GM23338 (cell line): Measurements from ENCODE around the gene GPD1L. TPM values are rescaled to one million over a fixed set of nuclear protein-coding genes. Genes with fewer than 3 reads are reported as not detected.
A peak's percentile ranks its signal among the peaks of the same experiment; 100 is the strongest.

Experiments used
- ATAC-seq: fragments of 200-7000 bp; cut with Tn5 transposase; 3 replicates; pipeline ENCODE4 v1.9.1; 2020
- DNase-seq: peaks from one replicate; pipeline ENCODE4 v3.0.0-alpha.2; 2015; ENCODE audit warnings: low spot score
- H2AFZ ChIP-seq: fragments of 200-600 bp; sonication (generic); 2 replicates; pipeline ENCODE4 v1.8.0; 2016; ENCODE audit warnings: antibody characterized with exemption, mild to moderate bottlenecking, moderate library complexity
- H3F3A ChIP-seq: fragments of 200-600 bp; sonication (generic); replicated peaks from 2 replicates; pipeline ENCODE4 v1.8.0; 2017; ENCODE audit warnings: antibody characterized with exemption, mixed run types, low read depth
- H3K27ac ChIP-seq: fragments of 200-600 bp; sonication (generic); 2 replicates; pipeline ENCODE4 v1.6.1; 2016; ENCODE audit warnings: low read depth
- H3K27me3 ChIP-seq: fragments of 200-600 bp; sonication (generic); 2 replicates; pipeline ENCODE4 v1.8.0; 2016; ENCODE audit warnings: mild to moderate bottlenecking, mixed run types, moderate library complexity; ENCODE audit not compliant: insufficient read depth
- H3K36me3 ChIP-seq: fragments of 200-600 bp; sonication (generic); 2 replicates; pipeline ENCODE4 v1.8.0; 2016; ENCODE audit warnings: mild to moderate bottlenecking; ENCODE audit not compliant: insufficient read depth
- H3K4me1 ChIP-seq: fragments of 200-600 bp; sonication (generic); 2 replicates; pipeline ENCODE4 v1.8.0; 2016; ENCODE audit warnings: mild to moderate bottlenecking, moderate library complexity; ENCODE audit not compliant: insufficient read depth
- H3K4me2 ChIP-seq: fragments of 200-600 bp; sonication (generic); 2 replicates; pipeline ENCODE4 v1.7.1; 2017; ENCODE audit warnings: mixed run types
- H3K4me3 ChIP-seq: fragments of 200-600 bp; sonication (generic); 2 replicates; pipeline ENCODE4 v1.6.1; 2016; ENCODE audit warnings: mixed run types
- H3K79me2 ChIP-seq: fragments of 200-600 bp; sonication (generic); replicated peaks from 2 replicates; pipeline ENCODE4 v1.8.0; 2017; ENCODE audit warnings: mild to moderate bottlenecking; ENCODE audit not compliant: insufficient read depth
- H3K9me2 ChIP-seq: fragments of 200-600 bp; sonication (generic); 2 replicates; pipeline ENCODE4 v1.8.0; 2017; ENCODE audit not compliant: insufficient read depth
- H4K20me1 ChIP-seq: fragments of 200-600 bp; sonication (generic); replicated peaks from 2 replicates; pipeline ENCODE4 v1.8.0; 2017; ENCODE audit warnings: mild to moderate bottlenecking; ENCODE audit not compliant: insufficient read depth
- H3K27ac Mint-ChIP-seq: 2 replicates; pipeline ENCODE4 v1.8.0; 2020; ENCODE audit warnings: inconsistent platforms, mild to moderate bottlenecking, moderate library complexity, mixed read lengths
- H3K27me3 Mint-ChIP-seq: 3 replicates; pipeline ENCODE4 v1.8.0; 2022; ENCODE audit warnings: low read depth, mild to moderate bottlenecking, moderate library complexity, mixed read lengths, inconsistent platforms; ENCODE audit not compliant: insufficient read depth, poor library complexity
- H3K36me3 Mint-ChIP-seq: 3 replicates; pipeline ENCODE4 v1.8.0; 2021; ENCODE audit warnings: low read depth, mild to moderate bottlenecking, inconsistent platforms, moderate library complexity, mixed read lengths
- H3K4me1 Mint-ChIP-seq: 3 replicates; pipeline ENCODE4 v1.8.0; 2020; ENCODE audit warnings: mild to moderate bottlenecking, inconsistent platforms, mixed read lengths
- H3K4me3 Mint-ChIP-seq: 3 replicates; pipeline ENCODE4 v1.8.0; 2021; ENCODE audit warnings: moderate library complexity, mild to moderate bottlenecking, inconsistent platforms, mixed read lengths
- H3K9me3 Mint-ChIP-seq: 3 replicates; pipeline ENCODE4 v1.8.0; 2020; ENCODE audit warnings: moderate library complexity, mild to moderate bottlenecking, inconsistent platforms, mixed read lengths
- CREB1 ChIP-seq: fragments of 250-450 bp; sonication (Bioruptor Pico); IDR thresholded peaks from 2 replicates; pipeline ENCODE4 v1.5.0; 2020; ENCODE audit warnings: low read depth, mild to moderate bottlenecking, moderate library complexity
- EZH2 ChIP-seq: fragments of 200-600 bp; sonication (generic); IDR thresholded peaks from one replicate; pipeline ENCODE4 v1.8.0; 2017; ENCODE audit warnings: antibody characterized with exemption, mild to moderate bottlenecking, low read depth; ENCODE audit not compliant: unreplicated experiment
- EZH2phosphoT487 ChIP-seq: fragments of 200-600 bp; sonication (generic); IDR thresholded peaks from one replicate; pipeline ENCODE4 v1.8.1; 2018; ENCODE audit warnings: antibody characterized with exemption; ENCODE audit not compliant: unreplicated experiment
- JUNB ChIP-seq: IDR thresholded peaks from one replicate; pipeline ENCODE4 v1.6.1; 2016; ENCODE audit warnings: antibody characterized with exemption; ENCODE audit not compliant: unreplicated experiment
- NANOG ChIP-seq: IDR thresholded peaks from 2 replicates; pipeline ENCODE4 v1.6.1; 2016; ENCODE audit warnings: antibody characterized with exemption, borderline replicate concordance
- POLR2AphosphoS5 ChIP-seq: IDR thresholded peaks from 2 replicates; pipeline ENCODE4 v1.6.1; 2016; ENCODE audit warnings: antibody characterized with exemption, low read depth
- STAT1 ChIP-seq: IDR thresholded peaks from one replicate; pipeline ENCODE4 v1.6.1; 2016; ENCODE audit warnings: antibody characterized with exemption; ENCODE audit not compliant: unreplicated experiment
- ZNF114 ChIP-seq: fragments of 250-450 bp; sonication (Bioruptor Pico); IDR thresholded peaks from 2 replicates; pipeline ENCODE4 v1.5.0; 2020; ENCODE audit warnings: mild to moderate bottlenecking, moderate library complexity
- ZNF331 ChIP-seq: fragments of 250-450 bp; sonication (Bioruptor Pico); IDR thresholded peaks from 2 replicates; pipeline ENCODE4 v1.5.0; 2020; ENCODE audit warnings: low read depth, mild to moderate bottlenecking, moderate library complexity
- polyA plus RNA-seq: library from polyadenylated mRNA; unstranded; fragments of >200 nt; fragmentation: Nextera tagmentation; extraction: Ambion mirVana; gene quantifications from 2 replicates; pipeline ENCODE4 v1.2.1, GENCODE V29; 2016
- total RNA-seq: library from RNA; depleted of rRNA; stranded (reverse); fragments of >200 nt; shearing (Covaris generic); gene quantifications from 2 replicates; pipeline ENCODE4 v1.2.3, GENCODE V29; 2014
- TF ChIP-seq, protein P1 (sequence below), 2 experiments: fragments of 200-600 bp in 1 of 2; sonication (generic) in 1 of 2; conservative IDR thresholded peaks; 2 replicates each; pipeline versions ENCODE4 v1.5.1 to v1.6.1; 2016 to 2017; ENCODE audit warnings: antibody characterized with exemption in 2 of 2, low read depth in 2 of 2, mild to moderate bottlenecking in 2 of 2, moderate library complexity in 1 of 2
- TF ChIP-seq, protein P2 (sequence below): IDR thresholded peaks from one replicate; pipeline ENCODE4 v1.6.1; 2018; ENCODE audit warnings: antibody characterized with exemption; ENCODE audit not compliant: unreplicated experiment
- TF ChIP-seq, protein P3 (sequence below): fragments of 250-450 bp; sonication (Bioruptor Pico); IDR thresholded peaks from 2 replicates; pipeline ENCODE4 v1.5.0; 2020; ENCODE audit warnings: mild to moderate bottlenecking, moderate library complexity
- TF ChIP-seq, protein P4 (sequence below): IDR thresholded peaks from 2 replicates; pipeline ENCODE4 v1.6.1; 2016; ENCODE audit warnings: antibody characterized with exemption

GPD1L gene
- total and polyA plus RNA-seq, 2 experiments from 2014 or later: 2.0 to 6.4 TPM

DNA sequence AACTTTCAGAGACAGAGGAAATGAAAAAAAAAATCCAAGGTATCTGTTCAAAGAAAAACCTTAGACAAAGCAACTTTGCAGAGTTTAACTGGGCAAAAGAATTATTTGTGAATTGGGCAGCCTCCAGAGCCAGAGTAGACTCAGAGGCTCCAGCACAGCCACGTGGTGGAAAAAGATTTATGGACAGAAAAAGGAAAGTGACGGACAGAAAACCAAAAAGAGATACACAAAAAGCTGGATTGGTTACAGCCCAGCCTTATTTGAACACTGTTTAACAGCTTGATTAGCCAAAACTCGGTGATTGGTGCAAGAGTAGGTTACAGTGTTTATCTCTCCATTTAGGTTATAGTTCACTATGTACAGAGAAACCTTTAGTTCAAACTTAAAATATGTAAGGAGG lies 23.7 kb upstream of the GPD1L start:
- Histone ChIP-seq H2AFZ (peak overlapping the region; percentile 70; the same call in 1 of the 2 replicates), H4K20me1 (no peaks in the 10 kb centered on the region), H3K4me2 (no peak overlapping the region), H3K27ac (no peak overlapping the region), H3K4me3 (no peak overlapping the region), H3K79me2 (no peaks in the 10 kb centered on the region), H3K27me3 (no peaks in the 10 kb centered on the region), H3K36me3 (no peaks in the 10 kb centered on the region), H3K9me2 (no peaks in the 10 kb centered on the region; the same call in 1 of the 2 replicates), H3K4me1 (peaks cover 3% of the 10 kb centered on the region; the same call in 1 of the 2 replicates), H3F3A (no peaks in the 10 kb centered on the region)
- H3K27ac Mint-ChIP-seq: no peak overlapping the region
- ATAC-seq (no peak), DNase-seq (no peak)
- no peak for TF ChIP-seq EZH2phosphoT487
- TF ChIP-seq ZNF331 (CRISPR knock-in tag): no peak
- TF ChIP-seq NANOG: no peak
- TF ChIP-seq JUNB: no peak
- no peak for TF ChIP-seq POLR2AphosphoS5
- TF ChIP-seq, protein P1, sequence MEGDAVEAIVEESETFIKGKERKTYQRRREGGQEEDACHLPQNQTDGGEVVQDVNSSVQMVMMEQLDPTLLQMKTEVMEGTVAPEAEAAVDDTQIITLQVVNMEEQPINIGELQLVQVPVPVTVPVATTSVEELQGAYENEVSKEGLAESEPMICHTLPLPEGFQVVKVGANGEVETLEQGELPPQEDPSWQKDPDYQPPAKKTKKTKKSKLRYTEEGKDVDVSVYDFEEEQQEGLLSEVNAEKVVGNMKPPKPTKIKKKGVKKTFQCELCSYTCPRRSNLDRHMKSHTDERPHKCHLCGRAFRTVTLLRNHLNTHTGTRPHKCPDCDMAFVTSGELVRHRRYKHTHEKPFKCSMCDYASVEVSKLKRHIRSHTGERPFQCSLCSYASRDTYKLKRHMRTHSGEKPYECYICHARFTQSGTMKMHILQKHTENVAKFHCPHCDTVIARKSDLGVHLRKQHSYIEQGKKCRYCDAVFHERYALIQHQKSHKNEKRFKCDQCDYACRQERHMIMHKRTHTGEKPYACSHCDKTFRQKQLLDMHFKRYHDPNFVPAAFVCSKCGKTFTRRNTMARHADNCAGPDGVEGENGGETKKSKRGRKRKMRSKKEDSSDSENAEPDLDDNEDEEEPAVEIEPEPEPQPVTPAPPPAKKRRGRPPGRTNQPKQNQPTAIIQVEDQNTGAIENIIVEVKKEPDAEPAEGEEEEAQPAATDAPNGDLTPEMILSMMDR (conservative IDR thresholded peaks at IDR 0.05; ENCODE audit: low read depth in 2 of 2): no peak
- TF ChIP-seq, protein P2, sequence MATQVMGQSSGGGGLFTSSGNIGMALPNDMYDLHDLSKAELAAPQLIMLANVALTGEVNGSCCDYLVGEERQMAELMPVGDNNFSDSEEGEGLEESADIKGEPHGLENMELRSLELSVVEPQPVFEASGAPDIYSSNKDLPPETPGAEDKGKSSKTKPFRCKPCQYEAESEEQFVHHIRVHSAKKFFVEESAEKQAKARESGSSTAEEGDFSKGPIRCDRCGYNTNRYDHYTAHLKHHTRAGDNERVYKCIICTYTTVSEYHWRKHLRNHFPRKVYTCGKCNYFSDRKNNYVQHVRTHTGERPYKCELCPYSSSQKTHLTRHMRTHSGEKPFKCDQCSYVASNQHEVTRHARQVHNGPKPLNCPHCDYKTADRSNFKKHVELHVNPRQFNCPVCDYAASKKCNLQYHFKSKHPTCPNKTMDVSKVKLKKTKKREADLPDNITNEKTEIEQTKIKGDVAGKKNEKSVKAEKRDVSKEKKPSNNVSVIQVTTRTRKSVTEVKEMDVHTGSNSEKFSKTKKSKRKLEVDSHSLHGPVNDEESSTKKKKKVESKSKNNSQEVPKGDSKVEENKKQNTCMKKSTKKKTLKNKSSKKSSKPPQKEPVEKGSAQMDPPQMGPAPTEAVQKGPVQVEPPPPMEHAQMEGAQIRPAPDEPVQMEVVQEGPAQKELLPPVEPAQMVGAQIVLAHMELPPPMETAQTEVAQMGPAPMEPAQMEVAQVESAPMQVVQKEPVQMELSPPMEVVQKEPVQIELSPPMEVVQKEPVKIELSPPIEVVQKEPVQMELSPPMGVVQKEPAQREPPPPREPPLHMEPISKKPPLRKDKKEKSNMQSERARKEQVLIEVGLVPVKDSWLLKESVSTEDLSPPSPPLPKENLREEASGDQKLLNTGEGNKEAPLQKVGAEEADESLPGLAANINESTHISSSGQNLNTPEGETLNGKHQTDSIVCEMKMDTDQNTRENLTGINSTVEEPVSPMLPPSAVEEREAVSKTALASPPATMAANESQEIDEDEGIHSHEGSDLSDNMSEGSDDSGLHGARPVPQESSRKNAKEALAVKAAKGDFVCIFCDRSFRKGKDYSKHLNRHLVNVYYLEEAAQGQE: no peak
- no peak for TF ChIP-seq STAT1
- TF ChIP-seq, protein P3, sequence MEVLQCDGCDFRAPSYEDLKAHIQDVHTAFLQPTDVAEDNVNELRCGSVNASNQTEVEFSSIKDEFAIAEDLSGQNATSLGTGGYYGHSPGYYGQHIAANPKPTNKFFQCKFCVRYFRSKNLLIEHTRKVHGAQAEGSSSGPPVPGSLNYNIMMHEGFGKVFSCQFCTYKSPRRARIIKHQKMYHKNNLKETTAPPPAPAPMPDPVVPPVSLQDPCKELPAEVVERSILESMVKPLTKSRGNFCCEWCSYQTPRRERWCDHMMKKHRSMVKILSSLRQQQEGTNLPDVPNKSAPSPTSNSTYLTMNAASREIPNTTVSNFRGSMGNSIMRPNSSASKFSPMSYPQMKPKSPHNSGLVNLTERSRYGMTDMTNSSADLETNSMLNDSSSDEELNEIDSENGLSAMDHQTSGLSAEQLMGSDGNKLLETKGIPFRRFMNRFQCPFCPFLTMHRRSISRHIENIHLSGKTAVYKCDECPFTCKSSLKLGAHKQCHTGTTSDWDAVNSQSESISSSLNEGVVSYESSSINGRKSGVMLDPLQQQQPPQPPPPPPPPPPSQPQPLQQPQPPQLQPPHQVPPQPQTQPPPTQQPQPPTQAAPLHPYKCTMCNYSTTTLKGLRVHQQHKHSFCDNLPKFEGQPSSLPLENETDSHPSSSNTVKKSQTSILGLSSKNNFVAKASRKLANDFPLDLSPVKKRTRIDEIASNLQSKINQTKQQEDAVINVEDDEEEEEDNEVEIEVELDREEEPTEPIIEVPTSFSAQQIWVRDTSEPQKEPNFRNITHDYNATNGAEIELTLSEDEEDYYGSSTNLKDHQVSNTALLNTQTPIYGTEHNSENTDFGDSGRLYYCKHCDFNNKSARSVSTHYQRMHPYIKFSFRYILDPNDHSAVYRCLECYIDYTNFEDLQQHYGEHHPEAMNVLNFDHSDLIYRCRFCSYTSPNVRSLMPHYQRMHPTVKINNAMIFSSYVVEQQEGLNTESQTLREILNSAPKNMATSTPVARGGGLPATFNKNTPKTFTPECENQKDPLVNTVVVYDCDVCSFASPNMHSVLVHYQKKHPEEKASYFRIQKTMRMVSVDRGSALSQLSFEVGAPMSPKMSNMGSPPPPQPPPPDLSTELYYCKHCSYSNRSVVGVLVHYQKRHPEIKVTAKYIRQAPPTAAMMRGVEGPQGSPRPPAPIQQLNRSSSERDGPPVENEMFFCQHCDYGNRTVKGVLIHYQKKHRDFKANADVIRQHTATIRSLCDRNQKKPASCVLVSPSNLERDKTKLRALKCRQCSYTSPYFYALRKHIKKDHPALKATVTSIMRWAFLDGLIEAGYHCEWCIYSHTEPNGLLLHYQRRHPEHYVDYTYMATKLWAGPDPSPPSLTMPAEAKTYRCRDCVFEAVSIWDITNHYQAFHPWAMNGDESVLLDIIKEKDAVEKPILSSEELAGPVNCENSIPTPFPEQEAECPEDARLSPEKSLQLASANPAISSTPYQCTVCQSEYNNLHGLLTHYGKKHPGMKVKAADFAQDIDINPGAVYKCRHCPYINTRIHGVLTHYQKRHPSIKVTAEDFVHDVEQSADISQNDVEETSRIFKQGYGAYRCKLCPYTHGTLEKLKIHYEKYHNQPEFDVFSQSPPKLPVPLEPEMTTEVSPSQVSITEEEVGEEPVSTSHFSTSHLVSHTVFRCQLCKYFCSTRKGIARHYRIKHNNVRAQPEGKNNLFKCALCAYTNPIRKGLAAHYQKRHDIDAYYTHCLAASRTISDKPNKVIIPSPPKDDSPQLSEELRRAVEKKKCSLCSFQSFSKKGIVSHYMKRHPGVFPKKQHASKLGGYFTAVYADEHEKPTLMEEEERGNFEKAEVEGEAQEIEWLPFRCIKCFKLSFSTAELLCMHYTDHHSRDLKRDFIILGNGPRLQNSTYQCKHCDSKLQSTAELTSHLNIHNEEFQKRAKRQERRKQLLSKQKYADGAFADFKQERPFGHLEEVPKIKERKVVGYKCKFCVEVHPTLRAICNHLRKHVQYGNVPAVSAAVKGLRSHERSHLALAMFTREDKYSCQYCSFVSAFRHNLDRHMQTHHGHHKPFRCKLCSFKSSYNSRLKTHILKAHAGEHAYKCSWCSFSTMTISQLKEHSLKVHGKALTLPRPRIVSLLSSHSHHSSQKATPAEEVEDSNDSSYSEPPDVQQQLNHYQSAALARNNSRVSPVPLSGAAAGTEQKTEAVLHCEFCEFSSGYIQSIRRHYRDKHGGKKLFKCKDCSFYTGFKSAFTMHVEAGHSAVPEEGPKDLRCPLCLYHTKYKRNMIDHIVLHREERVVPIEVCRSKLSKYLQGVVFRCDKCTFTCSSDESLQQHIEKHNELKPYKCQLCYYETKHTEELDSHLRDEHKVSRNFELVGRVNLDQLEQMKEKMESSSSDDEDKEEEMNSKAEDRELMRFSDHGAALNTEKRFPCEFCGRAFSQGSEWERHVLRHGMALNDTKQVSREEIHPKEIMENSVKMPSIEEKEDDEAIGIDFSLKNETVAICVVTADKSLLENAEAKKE: no peak
- no peak for TF ChIP-seq EZH2
- TF ChIP-seq ZNF114 (CRISPR knock-in tag): no peak
- TF ChIP-seq CREB1 (CRISPR knock-in tag): no peak
- TF ChIP-seq, protein P4, sequence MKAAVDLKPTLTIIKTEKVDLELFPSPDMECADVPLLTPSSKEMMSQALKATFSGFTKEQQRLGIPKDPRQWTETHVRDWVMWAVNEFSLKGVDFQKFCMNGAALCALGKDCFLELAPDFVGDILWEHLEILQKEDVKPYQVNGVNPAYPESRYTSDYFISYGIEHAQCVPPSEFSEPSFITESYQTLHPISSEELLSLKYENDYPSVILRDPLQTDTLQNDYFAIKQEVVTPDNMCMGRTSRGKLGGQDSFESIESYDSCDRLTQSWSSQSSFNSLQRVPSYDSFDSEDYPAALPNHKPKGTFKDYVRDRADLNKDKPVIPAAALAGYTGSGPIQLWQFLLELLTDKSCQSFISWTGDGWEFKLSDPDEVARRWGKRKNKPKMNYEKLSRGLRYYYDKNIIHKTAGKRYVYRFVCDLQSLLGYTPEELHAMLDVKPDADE: no peak
- H3K36me3 Mint-ChIP-seq: no peaks in the 10 kb centered on the region
- peaks cover 2% of the 10 kb centered on the region for H3K4me1 Mint-ChIP-seq
- no peak overlapping the region for H3K4me3 Mint-ChIP-seq
- peaks cover 6% of the 10 kb centered on the region; the same call in 1 of the 3 replicates for H3K9me3 Mint-ChIP-seq
- H3K27me3 Mint-ChIP-seq: no peaks in the 10 kb centered on the region
